Peyer's patch (tissue), 4 donors: ENCODE measurements around the gene AEN. TPM values are rescaled to one million over a fixed set of nuclear protein-coding genes. Genes with fewer than 3 reads are reported as not detected.
A peak's percentile ranks its signal among the peaks of the same experiment; 100 is the strongest.

Source experiments
- DNase-seq, 3 donors: peaks; one replicate each; pipeline ENCODE4 v3.0.0-alpha.2; 2017 to 2019
- H3K27ac ChIP-seq, 4 donors: fragments of 200-600 bp; sonication (generic); one replicate each; pipeline ENCODE4 v1.5.1; 2016 to 2019
- H3K27me3 ChIP-seq, 2 donors: fragments of 200-600 bp; sonication (generic); one replicate each; pipeline ENCODE4 v1.5.1; 2019
- H3K36me3 ChIP-seq, 3 donors: fragments of 200-600 bp; sonication (generic); one replicate each; pipeline ENCODE4 v1.5.1; 2016 to 2019
- H3K4me1 ChIP-seq, 4 donors: fragments of 200-600 bp; sonication (generic); one replicate each; pipeline ENCODE4 v1.5.1; 2016 to 2019
- H3K4me3 ChIP-seq, 4 donors: fragments of 200-600 bp; sonication (generic); 1 replicate in 3 of 4; 2 replicates in 1 of 4; pipeline ENCODE4 v1.5.1; 2016 to 2019; ENCODE audit warnings: mild to moderate bottlenecking in 1 of 4
- H3K9me3 ChIP-seq, 4 donors: fragments of 200-600 bp; sonication (generic); one replicate each; pipeline ENCODE4 v1.5.1; 2016 to 2019; ENCODE audit warnings: mild to moderate bottlenecking in 1 of 4
- CTCF ChIP-seq, 6 experiments: fragments of 450-650 bp in 4 of 6; fragments of 200-600 bp in 2 of 6; sonication (generic) in 1 of 6; IDR thresholded peaks; one replicate each; pipeline ENCODE4 v1.5.1; 2017 to 2019; ENCODE audit warnings: antibody characterized with exemption in 6 of 6, mild to moderate bottlenecking in 3 of 6, moderate library complexity in 1 of 6
- POLR2A ChIP-seq, 2 donors: fragments of 450-650 bp; IDR thresholded peaks; one replicate each; pipeline ENCODE4 v1.5.1; 2017; ENCODE audit warnings: antibody characterized with exemption in 2 of 2, mild to moderate bottlenecking in 2 of 2, moderate library complexity in 2 of 2
- total RNA-seq, 4 donors: library from RNA; depleted of rRNA; stranded (reverse); fragments of >200 nt; gene quantifications; one replicate each; pipeline ENCODE4 v1.1.0, GENCODE V29; 2016

The AEN gene, protein sequence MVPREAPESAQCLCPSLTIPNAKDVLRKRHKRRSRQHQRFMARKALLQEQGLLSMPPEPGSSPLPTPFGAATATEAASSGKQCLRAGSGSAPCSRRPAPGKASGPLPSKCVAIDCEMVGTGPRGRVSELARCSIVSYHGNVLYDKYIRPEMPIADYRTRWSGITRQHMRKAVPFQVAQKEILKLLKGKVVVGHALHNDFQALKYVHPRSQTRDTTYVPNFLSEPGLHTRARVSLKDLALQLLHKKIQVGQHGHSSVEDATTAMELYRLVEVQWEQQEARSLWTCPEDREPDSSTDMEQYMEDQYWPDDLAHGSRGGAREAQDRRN
- 10 to 100 TPM in 2 of 4 donors, 1 to 10 TPM in 2; 9.6 to 17.3 (median 11.5) TPM for total RNA-seq

GRCh38 chr15:88620995-88621772 is at the start of gene AEN:
Gene AEN (plus strand): TSS chr15:88621340. CDS start chr15:88626210, 4,870 bp downstream.
- Histone ChIP-seq H3K4me3 (peak within 1 kb of the TSS; percentile 73 to 91 (median 84)), H3K4me1 (peaks cover 0 to 41% (median 12%) of the 10 kb centered on the region in 4 donors), H3K9me3 (no peaks in the 10 kb centered on the region), H3K36me3 (no peaks in the 10 kb centered on the region), H3K27ac (peak within 1 kb of the TSS; percentile 78 to 96 (median 84)), H3K27me3 (no peaks in the 10 kb centered on the region)
- peak; percentile 95 to 98 (median 97) for DNase-seq
- TF ChIP-seq POLR2A (IDR thresholded peaks at IDR 0.05): peak in 1 of 2 donors; percentile 36
- peak in 2 of 6 experiments; percentile 2 to 17 for TF ChIP-seq CTCF (IDR thresholded peaks at IDR 0.05)

DNA sequence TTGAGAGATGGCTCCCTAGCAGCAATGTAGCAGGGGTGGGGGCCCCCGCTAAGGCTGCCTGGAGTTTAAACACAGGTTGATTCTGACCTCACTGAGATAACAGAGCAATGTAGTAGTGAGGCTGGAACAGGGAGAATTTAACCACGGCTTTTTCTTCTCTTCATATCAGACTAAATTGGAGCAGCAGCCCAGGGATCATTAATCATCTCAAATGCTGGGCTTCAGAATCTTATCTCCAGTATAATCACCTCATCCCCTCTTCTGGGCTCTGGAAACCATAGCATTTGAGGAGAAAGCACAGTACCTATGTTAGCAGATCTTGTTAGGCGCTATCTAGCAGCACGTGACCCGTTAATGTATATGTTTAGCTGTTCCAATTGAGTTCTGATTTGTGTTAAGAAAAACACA is 49.3 kb upstream of the AEN start:
- Histone ChIP-seq H3K36me3 (no peaks in the 10 kb centered on the region), H3K9me3 (no peaks in the 10 kb centered on the region), H3K4me3 (no peak overlapping the region), H3K4me1 (no peaks in the 10 kb centered on the region), H3K27me3 (no peaks in the 10 kb centered on the region), H3K27ac (no peak overlapping the region)
- no peak for TF ChIP-seq POLR2A (IDR thresholded peaks at IDR 0.05)
- no peak for TF ChIP-seq CTCF (IDR thresholded peaks at IDR 0.05)
- DNase-seq: no peak

- no peak for DNase-seq
- no peaks in the 10 kb centered on the region for H3K36me3 ChIP-seq
Measured at GRCh38 chr15:88574077-88574476, 47.1 kb upstream of the AEN start.

GRCh38 chr15:88574655-88575054 is 46.5 kb upstream of the AEN start:
- no peaks in the 10 kb centered on the region for H3K4me1 ChIP-seq
- H3K27me3 ChIP-seq: no peaks in the 10 kb centered on the region
- H3K4me3 ChIP-seq: no peak overlapping the region
- no peak for DNase-seq
- no peaks in the 10 kb centered on the region for H3K9me3 ChIP-seq
- TF ChIP-seq CTCF (IDR thresholded peaks at IDR 0.05): no peak
- no peaks in the 10 kb centered on the region for H3K36me3 ChIP-seq
- H3K27ac ChIP-seq: no peak overlapping the region

More at GRCh38 chr15:88574077-88574476, 47.1 kb upstream of the AEN start:
- no peak for TF ChIP-seq CTCF (IDR thresholded peaks at IDR 0.05)
- no peak for TF ChIP-seq POLR2A (IDR thresholded peaks at IDR 0.05)
- H3K4me3 ChIP-seq: no peak overlapping the region
- H3K27me3 ChIP-seq: no peaks in the 10 kb centered on the region
- no peaks in the 10 kb centered on the region for H3K4me1 ChIP-seq
- H3K27ac ChIP-seq: no peak overlapping the region
- no peaks in the 10 kb centered on the region for H3K9me3 ChIP-seq

DNA sequence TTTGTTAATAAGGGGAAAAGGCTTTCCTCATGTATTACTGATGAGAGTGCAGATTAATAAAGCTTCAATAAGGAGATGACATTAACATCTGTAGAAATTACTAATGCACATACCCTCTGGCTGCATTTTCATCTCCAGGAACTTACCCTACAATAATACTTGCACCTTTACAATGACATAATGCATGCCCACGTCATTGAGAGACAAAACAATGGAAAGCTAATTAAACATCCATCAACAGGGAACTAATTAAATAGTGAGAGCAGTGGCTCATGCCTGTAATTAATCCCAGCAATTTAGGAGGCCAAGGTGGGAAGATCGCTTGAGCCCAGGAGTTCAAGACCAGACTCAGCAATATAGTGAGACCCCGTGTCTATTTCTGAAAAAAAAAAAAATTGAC is 41.8 kb upstream of the AEN start:
- Histone ChIP-seq H3K36me3 (no peaks in the 10 kb centered on the region), H3K27me3 (no peaks in the 10 kb centered on the region), H3K4me3 (no peak overlapping the region), H3K4me1 (no peaks in the 10 kb centered on the region), H3K27ac (no peak overlapping the region), H3K9me3 (no peaks in the 10 kb centered on the region)
- no peak for DNase-seq
- TF ChIP-seq CTCF (IDR thresholded peaks at IDR 0.05): no peak
- no peak for TF ChIP-seq POLR2A (IDR thresholded peaks at IDR 0.05)
